Measurements from ENCODE around the gene HGS. TPM values are rescaled to one million over a fixed set of nuclear protein-coding genes. Genes with fewer than 3 reads are reported as not detected.

HGS gene
- total and polyA plus RNA-seq, 2 of the 4 experiments (the other 2 are of a cell fraction), result 52.5 to 137 TPM

GRCh38 chr17:81697261-81698044 lies 13.6 kb downstream of the HGS start:
- H2BK15ac ChIP-seq (ENCODE audit: low read depth, low read length), result no peak overlapping the region
- no peaks in the 10 kb centered on the region for H3K27me3 ChIP-seq (ENCODE audit: control insufficient read depth, insufficient read depth, low read length)
- no peak overlapping the region for H3K14ac ChIP-seq (replicated peaks; ENCODE audit: low read depth, low read length)
- H3K4me1 ChIP-seq (ENCODE audit: control insufficient read depth, insufficient read depth, low read length), result peaks cover 2% of the 10 kb centered on the region; the same call in 1 of the 2 replicates
- H2BK120ac ChIP-seq (ENCODE audit: low read depth, low read length), result no peak overlapping the region
- H2AK5ac ChIP-seq (ENCODE audit: low read depth, low read length), result no peak overlapping the region
- ATAC-seq (ENCODE audit: low read depth) (no peak), DNase-seq (no peak)
- TF ChIP-seq, protein P1, sequence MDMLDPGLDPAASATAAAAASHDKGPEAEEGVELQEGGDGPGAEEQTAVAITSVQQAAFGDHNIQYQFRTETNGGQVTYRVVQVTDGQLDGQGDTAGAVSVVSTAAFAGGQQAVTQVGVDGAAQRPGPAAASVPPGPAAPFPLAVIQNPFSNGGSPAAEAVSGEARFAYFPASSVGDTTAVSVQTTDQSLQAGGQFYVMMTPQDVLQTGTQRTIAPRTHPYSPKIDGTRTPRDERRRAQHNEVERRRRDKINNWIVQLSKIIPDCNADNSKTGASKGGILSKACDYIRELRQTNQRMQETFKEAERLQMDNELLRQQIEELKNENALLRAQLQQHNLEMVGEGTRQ (IDR thresholded peaks at IDR 0.05; ENCODE audit: low read depth, low read length), result no peak
- TF ChIP-seq RCOR1 (IDR thresholded peaks at IDR 0.05; ENCODE audit: insufficient replicate concordance, low read length) (no peak), CTCF (conservative IDR thresholded peaks at IDR 0.05; ENCODE audit: low read depth, low read length) (no peak), CHD1 (IDR thresholded peaks at IDR 0.05; ENCODE audit: low read depth, low read length) (no peak), FOS (IDR thresholded peaks at IDR 0.05; ENCODE audit: low read depth, low read length) (no peak), MAFK (IDR thresholded peaks at IDR 0.05; ENCODE audit: low read depth, low read length) (no peak), SMC3 (IDR thresholded peaks at IDR 0.05; ENCODE audit: low read depth, low read length) (no peak), CEBPB (IDR thresholded peaks at IDR 0.05; ENCODE audit: low read depth, low read length) (no peak), MXI1 (IDR thresholded peaks at IDR 0.05; ENCODE audit: borderline replicate concordance, low read depth, low read length) (no peak)
- TF ChIP-seq, protein P2, sequence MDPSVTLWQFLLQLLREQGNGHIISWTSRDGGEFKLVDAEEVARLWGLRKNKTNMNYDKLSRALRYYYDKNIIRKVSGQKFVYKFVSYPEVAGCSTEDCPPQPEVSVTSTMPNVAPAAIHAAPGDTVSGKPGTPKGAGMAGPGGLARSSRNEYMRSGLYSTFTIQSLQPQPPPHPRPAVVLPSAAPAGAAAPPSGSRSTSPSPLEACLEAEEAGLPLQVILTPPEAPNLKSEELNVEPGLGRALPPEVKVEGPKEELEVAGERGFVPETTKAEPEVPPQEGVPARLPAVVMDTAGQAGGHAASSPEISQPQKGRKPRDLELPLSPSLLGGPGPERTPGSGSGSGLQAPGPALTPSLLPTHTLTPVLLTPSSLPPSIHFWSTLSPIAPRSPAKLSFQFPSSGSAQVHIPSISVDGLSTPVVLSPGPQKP (IDR thresholded peaks at IDR 0.05; ENCODE audit: borderline replicate concordance, low read depth, low read length), result no peak
- no peak overlapping the region for H2AK9ac ChIP-seq (replicated peaks; ENCODE audit: low read depth, low read length, poor library complexity)
- H3K4me3 ChIP-seq (ENCODE audit: insufficient read depth, low read depth, low read length), result no peak overlapping the region
- 83% methylated on average over 19 of the region's 25 CpGs; no CpG with 5 or more reads in 1 of the 2 experiments for WGBS, 2 experiments (ENCODE audit: extremely low coverage in 2 of 2, insufficient read length in 1 of 2)
- ChIA-PET CTCF (no interaction called here), POLR2A (ENCODE audit: unreplicated experiment) (no interaction called here)
- no peaks in the 10 kb centered on the region for H3K9me3 ChIP-seq (ENCODE audit: control insufficient read depth, insufficient read depth, low read length)
- no peak overlapping the region for H3K18ac ChIP-seq (ENCODE audit: low read depth, low read length)
- in situ Hi-C loops (cut with MboI; ENCODE audit: low sequenced_read_pairs), result no loop called here
- H2BK20ac ChIP-seq (ENCODE audit: low read depth, low read length), result no peak overlapping the region
- no peaks in the 10 kb centered on the region for H3K9me1 ChIP-seq (ENCODE audit: insufficient read depth, low read length)
- H2AFZ ChIP-seq (replicated peaks; ENCODE audit: low read length, poor library complexity), result no peak overlapping the region
- peaks cover 67% of the 10 kb centered on the region for H4K20me1 ChIP-seq (ENCODE audit: insufficient read depth, low read length)
- no peak overlapping the region for H3K27ac ChIP-seq (ENCODE audit: insufficient read depth, low read length)
- H3K4ac ChIP-seq (ENCODE audit: low read depth, low read length), result no peak overlapping the region
- BruUV-seq (replicated peaks), result no TSS peak
- no peak overlapping the region for H3K56ac ChIP-seq (ENCODE audit: extremely low read depth, insufficient read depth, low read length)
- no peak overlapping the region for H2BK5ac ChIP-seq (ENCODE audit: low read depth, low read length, poor library complexity, severe bottlenecking)
- H4K8ac ChIP-seq (ENCODE audit: low read depth in 2 of 2, low read length in 2 of 2), result no peak overlapping the region
- dilution Hi-C loops (cut with HindIII; ENCODE audit: low sequenced_read_pairs, unreplicated experiment), result no loop called here
- H3K23ac ChIP-seq (ENCODE audit: low read depth, low read length), result no peak overlapping the region
- H3K4me2 ChIP-seq (ENCODE audit: low read depth, low read length), result no peak overlapping the region
- no peak overlapping the region for H4K91ac ChIP-seq (ENCODE audit: insufficient read depth, low read depth, low read length)
- no peak overlapping the region for H3K9ac ChIP-seq (ENCODE audit: low read depth, low read length)
- peaks cover 70% of the 10 kb centered on the region for H3K36me3 ChIP-seq (ENCODE audit: control insufficient read depth, insufficient read depth, low read length)
- H3K79me1 ChIP-seq (ENCODE audit: low read depth in 1 of 2, low read length in 2 of 2), result peaks cover 8 to 53% of the 10 kb centered on the region in 2 experiments; a peak in 3 of 4 replicates
- H4K5ac ChIP-seq (ENCODE audit: low read depth, low read length), result no peak overlapping the region
- intact Hi-C loops (cut with micrococcal nuclease), result no loop called here
